ENCODE measurements around the gene LGMN.
A peak's percentile ranks its signal among the peaks of the same experiment; 100 is the strongest.

Gene LGMN

DNA sequence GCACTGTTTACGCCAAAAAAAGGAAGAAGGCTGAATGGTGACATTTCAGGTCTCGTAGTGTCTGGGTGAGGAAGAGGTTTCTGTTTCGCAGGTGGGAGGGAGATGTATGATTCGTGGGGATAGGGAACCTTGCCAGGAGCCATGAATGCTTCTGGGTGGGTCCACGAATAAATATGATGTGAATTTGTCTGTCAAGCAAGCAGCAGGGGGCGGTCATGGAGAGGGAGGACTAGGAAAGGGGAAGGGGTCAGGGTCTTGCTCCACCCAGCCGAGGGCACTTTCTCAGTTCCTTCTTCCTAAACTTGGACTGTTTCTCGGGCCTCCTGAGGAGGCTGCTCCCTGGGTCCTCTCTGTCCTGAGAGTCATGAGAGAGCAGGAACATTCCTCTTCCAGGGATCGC lies 72.5 kb downstream of the LGMN start:
- DNase-seq (ENCODE audit: low read depth), result no peak

DNA sequence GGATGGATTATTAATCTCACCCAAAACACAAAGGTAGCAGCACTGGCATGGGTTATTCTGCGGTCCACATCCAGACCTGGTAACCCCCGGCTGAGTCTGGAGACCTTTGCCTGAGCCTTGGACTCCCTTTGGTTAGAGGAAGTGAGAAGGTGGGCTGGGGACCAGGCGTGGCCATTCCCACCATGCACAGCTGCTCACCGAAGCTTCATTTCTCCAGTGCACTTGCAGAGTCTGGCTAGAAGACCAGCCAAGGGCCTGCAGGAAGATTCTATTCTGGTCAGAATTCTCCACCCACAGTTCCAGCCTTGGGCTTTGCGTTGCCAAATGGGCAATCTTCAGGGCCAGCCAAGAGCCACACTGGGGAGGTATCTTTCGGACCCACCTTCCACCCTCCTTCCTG lies 73.0 kb downstream of the LGMN start:
- no peak for DNase-seq (ENCODE audit: low read depth)

DNA sequence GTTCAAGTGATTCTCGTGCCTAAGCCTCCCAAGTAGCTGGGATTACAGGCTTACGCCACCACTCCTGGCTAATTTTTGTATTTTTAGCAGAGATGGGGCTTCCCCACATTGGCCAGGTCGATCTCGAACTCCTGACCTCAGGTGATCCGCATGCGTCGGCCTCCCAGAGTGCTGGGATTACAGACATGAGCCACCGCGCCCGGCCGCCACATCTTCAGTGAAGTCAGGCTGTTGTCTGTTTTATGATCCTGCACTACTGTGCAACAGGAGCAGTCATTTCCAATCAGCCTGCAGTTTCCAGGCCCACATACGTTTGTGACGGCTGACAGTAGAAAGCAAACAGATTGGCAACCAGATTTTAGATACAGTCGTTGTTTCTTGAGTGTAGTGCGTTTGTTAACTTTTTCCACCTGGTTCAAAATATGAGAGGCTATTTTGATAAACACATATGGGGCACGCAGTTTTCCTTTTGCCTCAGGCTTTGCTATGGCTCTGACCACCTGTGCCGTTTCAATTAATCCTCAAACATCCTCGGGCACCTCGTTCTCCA lies 74.8 kb downstream of the LGMN start:
- DNase-seq (ENCODE audit: low read depth), result no peak

DNA sequence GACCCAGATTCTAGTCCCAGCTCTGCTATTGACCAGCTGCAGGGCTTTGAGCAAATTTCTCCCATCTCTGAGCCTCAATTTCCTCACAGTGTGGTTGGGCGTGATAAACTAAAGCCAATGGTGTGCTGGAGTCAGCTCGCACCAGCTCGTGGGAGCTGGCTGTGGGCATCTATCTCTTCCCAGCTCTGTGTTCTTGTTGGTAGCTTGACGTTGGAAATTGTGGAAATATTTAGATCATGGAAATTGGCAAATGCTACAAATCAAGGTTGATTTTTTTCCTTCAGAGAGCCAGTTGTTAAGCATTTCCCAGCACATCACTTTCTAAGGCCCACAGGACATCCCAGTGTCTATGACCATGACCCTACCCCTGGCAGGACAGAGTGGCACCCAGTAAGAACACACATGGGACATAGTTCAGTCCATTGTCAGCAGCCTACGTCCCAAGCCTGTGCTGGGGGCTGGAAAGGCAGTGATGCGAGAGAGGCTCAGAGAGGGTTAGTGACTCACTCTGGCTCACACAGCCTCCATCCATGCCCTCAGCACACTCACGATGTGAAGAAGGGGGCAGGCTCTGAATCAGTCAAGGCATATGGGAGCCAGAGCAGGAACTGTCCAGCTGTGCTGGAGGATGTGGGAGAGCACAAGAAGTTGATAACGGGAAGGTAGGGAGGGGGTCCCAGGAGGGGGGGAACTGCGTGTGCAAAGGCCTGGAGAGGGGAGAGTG lies 77.6 kb downstream of the LGMN start:
- peak; percentile 72 for DNase-seq (ENCODE audit: low read depth)

DNA sequence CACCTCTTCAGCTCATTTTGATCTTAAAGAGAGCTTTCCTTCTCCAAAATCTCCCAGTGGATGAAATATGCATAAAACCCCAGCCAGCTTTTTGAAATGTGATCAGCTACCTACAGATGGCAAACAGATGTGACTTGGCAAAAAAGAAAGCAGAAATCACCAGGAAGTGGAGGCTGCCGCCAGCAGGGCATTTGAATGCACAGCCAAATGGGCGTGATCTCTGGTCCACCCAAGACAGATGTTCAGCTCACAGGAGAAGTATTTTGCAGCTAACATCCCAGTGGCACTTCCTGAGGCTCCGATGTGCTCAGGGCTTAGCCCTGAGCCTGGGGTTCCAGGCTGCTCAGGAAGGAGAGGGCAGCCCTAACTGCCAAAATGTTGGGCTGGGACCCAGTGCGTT lies 78.3 kb downstream of the LGMN start:
- no peak for DNase-seq (ENCODE audit: low read depth)

DNA sequence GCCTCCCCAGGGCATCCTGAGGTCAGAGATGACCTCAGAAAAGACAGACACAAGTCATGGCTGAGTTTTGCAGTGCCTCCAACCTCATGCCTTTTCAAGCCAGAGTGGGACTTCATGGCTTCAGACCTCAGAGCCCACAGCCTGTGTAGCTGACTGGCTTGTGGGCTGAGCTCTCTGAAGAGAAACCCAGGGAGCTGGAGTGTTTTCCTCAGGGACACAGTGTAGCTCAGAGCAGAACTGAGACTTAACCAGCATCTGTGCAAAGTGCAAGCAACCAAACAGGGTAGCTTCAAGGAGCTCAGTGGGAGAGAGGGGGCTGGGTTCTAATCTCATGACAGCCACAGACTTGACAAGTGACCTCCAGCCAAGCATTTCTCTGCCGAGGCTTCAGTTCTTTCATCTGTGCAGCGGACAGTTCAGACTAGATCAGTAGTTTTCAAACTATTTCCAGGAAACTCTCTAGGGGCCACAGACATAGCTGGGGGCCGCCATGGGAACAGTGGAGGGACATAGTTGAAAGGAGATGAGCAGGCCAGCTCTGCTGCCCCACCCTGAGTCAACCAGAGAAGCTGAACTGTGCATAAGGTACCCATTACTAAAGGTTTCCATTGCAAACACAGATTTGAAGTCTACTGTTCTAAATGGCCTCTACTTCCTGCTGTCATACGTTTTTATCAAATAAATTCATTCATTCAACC lies 80.0 kb downstream of the LGMN start:
- DNase-seq (ENCODE audit: low read depth), result no peak

DNA sequence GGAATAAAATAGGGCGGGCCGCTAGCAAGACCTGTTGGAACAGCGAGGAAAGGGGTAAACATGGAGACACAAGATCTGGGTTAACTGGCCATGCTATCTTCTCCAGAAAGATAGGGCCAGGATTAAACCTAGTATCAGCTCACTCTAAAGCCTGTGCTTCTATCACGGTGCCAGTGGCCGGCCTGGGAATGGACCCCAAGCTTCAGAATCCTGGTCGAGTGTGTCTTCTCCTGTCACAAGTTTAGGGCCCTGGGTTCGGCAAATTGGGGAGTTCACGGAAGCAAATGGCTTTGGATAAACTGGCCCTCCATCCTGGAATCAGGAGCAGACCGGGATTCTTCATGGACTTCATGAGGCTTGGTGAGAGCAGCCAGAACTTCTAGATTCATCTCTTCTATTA lies 82.2 kb downstream of the LGMN start:
- no peak for DNase-seq (ENCODE audit: low read depth)

DNA sequence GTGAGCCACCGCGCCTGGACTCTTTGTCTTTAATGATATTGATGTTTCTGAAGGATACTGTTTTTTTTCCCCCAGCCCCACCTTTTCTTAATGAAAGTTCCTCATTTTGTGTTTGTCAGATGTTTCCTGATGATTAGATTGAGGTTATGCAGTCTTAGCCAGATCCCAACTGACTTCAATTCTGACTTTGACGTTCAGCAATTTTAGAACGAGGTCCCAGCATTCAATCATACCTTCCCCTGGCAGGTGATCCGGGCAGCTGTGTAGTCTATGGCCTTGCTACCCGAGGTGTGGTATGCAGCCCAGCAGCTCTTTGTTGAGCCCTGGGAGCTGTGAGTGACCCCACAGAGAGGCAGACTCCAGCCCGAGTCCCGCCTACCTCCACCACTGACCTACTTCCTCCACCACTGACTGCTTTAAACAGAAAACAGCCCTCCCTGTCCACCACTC lies 82.7 kb downstream of the LGMN start:
- no peak for DNase-seq (ENCODE audit: low read depth)

DNA sequence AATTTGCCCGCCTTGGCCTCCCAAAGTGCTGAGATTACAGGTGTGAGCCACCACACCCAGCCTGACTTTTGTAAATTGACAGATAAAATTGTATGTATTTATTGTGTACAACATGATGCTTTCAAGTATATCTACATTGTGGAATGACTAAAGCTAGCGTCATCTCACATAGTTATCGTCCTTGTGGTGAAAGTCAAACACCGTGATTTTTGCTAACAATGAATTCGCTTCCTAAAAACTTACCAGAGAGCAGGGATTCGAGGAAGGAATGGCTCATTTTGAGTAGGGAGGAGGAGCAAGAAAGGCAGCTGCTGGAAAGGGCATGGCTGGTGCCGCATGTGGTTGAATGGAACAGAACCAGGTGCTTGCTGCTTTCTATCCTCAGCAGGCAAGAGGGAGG lies 85.4 kb downstream of the LGMN start:
- peak; percentile 8 for DNase-seq (ENCODE audit: low read depth)

DNA sequence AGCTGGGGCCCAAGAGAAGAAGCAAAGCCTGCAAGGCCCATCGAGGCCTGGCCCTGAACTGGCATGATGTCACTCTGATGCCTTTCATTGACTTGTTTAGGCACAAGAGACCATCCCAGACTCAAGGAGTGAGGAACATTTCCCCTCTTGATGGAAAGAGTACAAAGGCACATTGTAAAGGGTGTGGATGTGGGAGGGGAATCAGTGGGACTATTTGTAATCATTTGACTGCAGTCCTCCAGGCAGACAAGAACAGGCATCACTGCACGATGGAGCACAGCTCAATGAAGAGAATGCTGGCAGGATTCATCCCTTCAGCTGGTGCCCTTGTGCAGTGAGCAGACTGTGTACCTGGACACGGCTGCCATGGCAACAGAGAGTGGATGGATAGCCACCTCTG lies 87.9 kb downstream of the LGMN start:
- DNase-seq (ENCODE audit: low read depth), result no peak

DNA sequence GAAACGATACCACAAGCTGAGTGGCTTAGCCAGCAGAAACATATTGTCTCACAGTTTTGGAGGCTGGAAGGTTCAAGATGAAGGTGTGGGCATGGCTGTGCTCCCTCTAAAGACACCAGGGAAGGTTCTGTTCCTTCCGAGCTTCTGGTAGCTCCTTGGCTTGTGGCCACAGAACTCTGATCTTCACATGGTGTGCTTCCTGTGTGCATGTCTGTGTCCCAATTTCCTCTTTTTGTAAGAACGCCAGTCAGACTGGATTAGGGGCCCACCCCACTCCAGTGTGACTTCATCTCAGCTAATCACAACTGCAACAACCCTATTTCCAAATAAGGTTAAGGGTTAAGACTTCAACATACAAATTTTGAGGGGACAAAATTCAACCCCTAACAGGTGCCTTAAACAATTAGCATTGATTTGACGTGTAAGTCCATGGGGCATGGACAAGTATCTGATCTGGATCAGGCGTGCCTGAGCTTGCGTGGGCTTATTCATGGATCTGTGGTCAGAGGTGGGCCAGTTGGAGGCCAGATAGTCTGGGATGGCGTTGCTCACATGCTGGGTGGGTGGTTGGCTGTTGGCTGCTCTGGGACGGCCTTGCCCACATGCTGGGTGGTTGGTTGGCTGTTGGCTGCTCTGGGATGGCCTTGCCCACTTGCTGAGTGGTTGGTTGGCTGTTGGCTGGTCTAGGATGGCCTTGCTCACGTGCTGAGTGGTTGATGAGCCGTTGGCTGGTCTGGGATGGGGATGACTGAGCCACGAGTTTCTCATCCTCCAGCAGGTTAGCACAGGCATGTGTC lies 88.5 kb downstream of the LGMN start:
- DNase-seq (ENCODE audit: low read depth), result peak; percentile 44

DNA sequence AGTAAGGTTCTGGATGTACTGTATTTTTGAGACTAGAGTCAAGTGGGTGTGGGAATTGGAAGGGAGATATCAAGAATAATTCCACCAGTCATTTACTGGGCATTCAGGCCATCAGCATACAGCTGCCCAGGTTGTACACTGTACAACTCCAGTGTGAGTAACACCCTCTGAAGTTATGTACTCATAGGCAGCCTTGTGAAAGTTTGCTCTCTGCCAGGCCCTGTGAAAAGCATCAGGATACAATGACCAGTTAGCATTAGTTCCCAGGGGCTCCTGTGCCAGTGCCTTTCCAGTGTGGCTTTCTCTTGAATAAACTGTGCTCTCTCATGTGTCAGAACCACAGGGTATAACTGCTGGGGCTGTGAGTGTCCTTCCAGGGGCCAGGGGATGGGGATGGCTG lies 89.7 kb downstream of the LGMN start:
- DNase-seq (ENCODE audit: low read depth), result no peak

DNA sequence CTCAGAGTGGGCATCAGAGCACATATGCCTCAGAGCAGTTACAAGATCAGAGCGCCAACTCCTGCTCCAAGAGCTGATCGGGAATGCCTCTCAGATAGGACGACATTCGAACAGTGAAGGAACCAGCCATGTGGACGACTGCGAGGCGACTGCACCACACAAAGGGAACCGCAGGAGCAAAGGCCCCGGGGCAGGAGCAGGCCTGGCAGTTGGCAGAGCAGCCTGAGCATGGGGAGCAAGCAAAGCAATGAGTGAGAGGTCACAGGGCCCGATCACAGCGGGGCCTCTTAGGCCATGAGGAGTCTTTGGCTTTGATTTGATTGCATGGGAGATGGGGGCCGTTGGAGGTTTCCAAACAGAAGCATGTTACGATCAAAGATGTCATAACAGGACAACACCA lies 90.3 kb downstream of the LGMN start:
- DNase-seq (ENCODE audit: low read depth), result no peak

DNA sequence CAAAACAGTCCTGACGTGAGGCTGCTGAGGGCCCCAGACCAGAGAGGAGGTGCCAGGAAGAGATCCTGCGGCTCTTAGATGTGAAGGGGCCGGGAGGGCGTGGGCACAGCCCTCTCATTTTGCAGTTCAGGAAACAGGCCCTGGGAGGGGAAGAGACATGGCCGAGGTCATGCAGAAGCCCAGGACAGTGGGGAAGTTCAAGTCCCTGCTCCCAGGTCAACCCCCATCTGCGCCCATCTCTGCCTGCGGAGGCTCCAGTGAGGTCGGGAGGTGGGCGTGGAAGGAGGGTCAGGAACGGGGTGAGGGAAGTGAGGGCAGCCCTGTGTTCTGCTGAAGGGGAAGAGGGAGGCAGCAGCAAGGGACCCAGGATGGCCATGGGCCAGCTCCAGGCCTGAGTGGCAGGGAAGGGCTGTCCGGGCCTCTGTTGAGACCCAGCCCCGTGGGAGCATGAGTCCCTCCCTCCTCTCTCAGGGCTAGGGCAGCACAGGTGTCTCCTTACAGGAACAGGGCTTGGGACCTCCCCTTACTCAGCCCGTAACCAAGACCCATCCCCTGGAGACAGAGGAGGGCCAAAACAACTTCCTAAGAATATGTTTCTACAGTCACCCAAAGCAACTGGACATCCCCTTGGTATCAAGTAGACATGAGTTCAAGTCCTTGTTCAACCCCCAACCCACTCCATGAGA lies 90.8 kb downstream of the LGMN start:
- no peak for DNase-seq (ENCODE audit: low read depth)

DNA sequence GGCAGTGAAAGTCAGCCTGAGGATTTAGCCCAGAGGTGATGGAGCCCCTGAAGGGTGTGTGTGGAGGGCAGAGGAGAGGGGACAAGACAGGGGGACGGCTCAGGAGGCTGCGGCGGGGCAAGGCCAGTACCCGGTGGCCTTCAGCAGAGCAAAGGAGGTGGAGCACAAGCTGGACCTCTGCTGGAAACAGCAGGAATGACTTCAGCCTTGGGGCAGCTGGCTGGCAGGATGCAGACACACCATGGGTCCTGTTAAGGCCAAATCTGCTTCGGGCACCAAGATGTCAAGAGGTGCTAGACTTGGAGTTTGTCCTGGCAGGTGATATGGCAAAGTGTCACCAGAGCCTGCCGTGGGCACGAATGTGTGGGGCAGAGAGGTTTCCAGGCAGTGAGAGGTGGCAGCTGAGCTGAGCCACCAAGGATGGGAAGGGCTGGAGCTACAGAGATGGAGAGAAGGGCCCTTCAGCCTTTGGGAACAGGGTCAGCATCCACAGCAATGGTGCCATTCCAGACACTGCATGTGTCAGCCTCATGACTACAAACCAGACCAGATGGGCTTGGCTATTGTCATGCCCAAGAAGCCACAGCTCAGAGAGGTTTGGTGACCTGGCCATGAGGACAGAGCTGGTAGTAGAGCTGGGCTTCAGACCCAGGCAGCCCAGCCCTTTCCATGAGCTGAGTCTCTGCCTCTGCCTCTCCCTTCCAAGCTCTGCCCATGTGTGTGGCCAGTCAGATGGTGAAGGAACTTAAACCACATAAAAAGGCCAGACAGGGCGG lies 91.9 kb downstream of the LGMN start:
- no peak for DNase-seq (ENCODE audit: low read depth)

DNA sequence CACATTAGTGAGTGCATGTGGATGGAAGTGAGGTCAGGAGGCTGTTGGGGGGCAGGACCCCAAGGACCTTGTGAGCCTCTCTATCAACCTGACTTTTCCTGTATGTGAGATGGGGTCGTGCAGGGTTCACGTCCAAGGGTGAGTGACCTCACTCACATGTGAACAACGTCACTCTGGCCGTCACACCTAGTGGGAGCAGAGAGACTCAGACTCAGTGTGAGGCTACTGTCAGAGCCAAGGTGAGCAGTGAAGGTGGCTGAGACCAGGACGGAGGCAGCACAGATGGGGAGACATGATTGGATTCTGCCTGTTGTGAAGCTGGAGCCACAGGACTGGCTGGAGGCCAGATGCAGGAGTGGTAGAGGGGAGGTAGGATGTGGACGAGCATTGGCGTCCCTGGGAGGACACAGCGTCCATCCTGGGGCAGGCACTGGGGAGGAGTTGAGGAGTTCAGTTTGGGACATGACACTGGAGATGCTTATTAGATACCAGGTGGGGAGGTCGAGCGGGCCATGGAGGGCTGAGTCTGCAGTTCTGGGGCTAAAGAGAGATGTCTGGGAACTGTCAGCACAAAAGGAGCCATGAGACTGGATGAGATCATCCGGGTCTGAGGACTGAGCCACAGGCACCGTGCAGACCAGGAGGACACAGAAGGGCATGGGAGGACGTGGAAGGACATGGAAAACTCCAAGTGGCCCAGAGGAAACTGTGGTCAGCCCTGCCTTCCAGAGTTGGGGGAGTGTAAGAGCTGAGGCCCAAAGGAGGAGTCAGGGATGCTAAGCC lies 92.8 kb downstream of the LGMN start:
- no peak for DNase-seq (ENCODE audit: low read depth)

DNA sequence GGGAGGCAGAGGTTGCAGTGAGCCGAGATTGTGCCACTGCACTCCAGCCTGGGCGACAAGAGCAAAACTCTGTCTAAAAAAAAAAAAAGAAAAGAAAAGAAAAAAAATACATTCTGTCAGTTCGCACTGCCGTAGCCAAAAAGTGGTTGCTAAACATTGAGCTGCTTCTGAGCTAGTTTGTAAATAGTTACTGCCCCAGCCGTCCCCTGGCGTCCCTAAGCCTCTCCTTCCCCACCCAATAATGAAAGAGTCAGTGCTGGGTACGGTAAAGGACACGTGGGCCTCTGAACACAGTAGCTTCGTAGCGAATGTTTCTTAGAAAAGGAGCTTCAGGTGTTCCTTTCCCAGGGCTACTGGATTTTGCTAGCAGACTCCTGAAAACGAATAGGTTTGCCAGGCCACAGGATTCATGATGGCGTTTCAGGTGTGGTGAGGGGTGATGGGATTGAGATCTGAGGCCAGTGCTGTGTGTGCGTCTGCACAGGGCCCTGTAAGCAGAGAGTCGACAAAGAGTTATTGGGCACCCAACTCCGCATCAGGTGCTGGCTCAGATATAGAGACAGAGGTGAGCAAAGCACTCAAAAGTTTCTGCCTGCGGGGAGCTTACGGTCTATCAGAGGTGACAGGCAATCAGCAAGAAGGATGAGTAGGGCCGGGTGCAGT lies 94.1 kb downstream of the LGMN start:
- no peak for DNase-seq (ENCODE audit: low read depth)
